GM19099 (cell line): Measurements from ENCODE around the gene DCAF8L2.

Source experiments
- POLR2A ChIP-seq: IDR thresholded peaks from 3 replicates; pipeline ENCODE4 v1.6.1; 2011; ENCODE audit warnings: low read depth; ENCODE audit not compliant: insufficient read length; ENCODE audit errors: extremely low read depth

DCAF8L2 gene

DNA sequence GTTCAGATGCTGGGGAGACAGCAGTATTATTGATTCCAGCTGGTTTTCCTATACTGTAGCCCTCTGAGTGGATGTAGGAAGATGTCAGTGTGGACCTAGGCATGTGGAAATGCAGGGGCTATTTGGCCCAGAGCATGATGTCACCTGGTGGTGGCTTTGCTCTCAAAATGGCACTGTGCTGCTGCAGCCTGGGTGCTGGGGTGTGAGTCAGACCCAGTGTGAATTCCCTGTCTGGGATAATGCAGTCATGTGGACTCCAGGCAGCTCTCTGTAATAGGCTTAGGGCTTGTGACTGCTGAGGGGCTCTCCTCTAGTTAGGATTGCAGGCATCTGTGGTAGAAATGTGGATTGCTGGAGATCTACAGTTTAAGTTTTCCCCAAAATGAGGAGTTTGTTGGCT lies 70.7 kb downstream of the DCAF8L2 start:
- no peak for TF ChIP-seq POLR2A

DNA sequence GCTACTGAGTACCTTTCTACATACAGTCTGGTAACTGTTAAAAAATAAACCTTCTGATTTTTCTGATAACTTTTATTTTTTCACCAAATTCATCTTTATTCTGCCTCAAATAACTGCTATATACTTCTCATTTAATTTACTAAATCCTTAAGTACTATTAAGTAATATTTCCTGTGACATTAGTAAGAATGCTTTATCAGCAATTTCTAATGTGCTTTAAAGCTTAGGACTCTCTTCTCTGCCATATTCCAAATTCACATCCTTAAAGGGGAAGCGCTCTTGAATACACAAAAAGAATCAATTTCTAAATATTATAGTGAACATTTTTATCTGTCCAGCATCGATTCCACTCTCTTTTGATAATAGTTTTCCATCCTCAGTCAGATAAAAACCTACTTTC lies 81.1 kb downstream of the DCAF8L2 start:
- TF ChIP-seq POLR2A, result no peak

DNA sequence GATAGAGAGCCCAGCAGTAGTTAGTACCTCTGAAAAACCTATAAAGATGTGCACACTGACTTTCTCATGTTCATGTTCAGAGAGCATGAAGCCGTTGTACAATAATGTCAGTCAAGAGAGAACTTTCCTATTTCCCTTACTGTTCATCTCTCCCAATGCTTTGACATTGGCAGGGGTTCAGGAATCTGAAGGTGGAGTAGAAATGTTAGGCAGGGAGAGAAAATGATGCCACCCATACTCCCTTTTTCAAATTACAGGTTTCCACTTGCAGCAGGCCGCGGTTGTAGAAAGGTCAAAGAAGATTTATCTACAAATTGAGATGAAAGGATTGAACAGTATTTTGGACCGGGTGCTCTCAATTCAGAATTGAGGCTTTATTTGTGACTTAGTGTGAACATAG lies 84.3 kb downstream of the DCAF8L2 start:
- TF ChIP-seq POLR2A, result no peak

DNA sequence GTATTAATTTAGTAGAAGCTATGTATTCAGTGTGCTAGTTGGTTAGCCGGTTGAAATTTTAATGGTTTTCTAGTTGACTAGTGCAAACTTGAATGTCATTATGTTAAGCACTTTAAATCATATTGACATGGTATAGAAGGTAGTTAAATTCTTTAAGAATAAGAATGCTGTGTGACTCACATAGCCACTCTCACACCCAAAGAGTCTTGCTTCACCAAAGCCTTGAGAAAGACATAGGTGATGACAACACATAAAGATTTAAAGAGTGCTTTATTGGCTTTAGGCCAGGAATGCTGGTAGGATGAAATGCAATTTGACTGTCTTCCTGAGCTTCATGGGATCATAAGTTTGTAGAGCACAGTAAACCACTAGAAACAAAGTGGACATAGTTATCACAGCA lies 85.3 kb downstream of the DCAF8L2 start:
- TF ChIP-seq POLR2A, result no peak

DNA sequence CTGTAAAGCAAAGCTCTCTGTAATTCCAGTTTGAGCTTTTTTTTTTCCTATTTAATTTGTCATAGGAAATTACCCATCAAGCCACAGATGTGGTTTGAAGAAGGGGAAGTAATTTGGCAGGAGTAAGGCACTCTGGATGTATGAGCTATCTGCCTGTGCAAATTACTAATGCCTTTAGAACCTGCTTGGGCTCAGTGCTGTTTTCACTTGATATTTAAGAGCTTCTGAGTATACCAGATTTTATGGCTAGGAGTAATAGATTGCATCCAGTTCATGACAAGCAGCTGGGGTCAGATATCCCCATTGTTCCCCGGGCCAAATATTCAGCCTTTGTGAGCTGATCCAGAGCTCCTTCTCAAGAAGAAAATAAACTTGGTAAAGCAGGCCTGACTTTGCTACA lies 89.1 kb downstream of the DCAF8L2 start:
- TF ChIP-seq POLR2A, result no peak

DNA sequence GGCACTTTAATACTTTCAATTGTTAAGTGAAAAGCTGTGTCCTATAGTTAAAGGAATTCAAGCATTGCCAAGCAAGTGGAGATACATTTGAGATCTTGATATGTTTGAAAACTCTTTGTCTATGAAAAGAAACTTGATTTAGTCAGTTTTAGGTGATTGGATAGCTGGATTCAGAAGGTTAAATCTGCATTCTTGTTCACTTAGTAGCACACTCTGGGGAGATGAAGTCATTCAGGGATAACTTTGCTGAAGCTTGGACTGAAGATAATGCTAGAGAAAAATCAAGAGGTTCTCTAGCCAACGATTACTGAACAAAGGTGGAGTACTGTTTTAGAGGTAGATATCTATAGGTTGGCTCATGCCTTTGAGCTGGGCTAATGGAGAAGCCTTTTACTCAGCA lies 90.6 kb downstream of the DCAF8L2 start:
- TF ChIP-seq POLR2A, result no peak

DNA sequence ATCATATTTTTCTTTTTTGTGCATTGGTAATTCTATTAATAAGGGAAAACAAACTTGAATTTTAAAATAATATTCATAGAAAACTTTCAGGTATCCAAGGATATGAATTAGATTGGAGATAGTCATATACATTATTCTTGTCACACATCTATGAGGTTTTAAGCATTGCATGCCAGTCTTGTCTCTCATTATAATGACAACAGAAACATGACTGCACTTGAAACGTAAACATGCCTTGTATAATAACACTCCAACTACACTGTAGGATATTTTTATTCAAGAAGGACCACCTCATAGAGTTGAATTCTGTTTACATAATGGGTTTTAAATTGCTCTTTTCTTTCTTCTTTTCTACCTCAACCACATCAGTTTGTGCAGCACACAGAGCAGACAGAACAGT lies 104.5 kb downstream of the DCAF8L2 start:
- TF ChIP-seq POLR2A, result no peak

DNA sequence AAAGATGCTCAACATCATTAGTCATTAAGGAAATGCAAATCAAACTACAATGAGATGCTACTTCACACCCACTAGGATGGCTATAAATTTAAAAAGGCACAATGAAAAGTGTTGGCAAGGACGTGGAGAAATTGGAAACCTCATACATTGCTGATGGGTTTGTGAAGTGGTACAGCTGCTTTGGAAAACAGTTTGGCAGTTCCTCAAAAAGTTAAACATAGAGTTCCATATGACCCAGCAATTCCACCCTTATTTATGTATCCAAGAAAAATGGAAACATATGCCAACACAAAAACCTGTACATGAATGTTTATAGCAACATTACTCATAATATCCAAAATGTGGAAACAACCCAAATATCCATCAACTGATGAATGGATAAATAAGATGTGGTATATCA lies 116.4 kb downstream of the DCAF8L2 start:
- no peak for TF ChIP-seq POLR2A

DNA sequence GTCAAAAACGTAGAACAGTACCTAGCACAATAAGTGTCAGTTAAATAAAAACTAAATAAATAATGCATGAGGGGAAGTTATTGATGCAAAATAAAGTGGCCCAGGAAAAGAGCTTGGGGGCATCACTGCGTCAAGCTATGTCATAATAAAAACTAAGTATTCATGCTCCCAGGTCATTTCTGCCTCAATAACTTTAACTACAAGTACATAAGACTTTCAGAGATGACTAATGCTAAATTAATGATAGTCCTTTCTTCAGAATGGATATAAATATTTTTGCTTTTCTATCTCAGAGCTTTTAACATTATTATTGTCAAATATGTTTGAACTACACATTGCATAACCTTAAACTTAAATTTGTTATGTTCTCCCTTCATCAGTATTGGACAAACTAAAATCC lies 125.5 kb downstream of the DCAF8L2 start:
- TF ChIP-seq POLR2A, result no peak

DNA sequence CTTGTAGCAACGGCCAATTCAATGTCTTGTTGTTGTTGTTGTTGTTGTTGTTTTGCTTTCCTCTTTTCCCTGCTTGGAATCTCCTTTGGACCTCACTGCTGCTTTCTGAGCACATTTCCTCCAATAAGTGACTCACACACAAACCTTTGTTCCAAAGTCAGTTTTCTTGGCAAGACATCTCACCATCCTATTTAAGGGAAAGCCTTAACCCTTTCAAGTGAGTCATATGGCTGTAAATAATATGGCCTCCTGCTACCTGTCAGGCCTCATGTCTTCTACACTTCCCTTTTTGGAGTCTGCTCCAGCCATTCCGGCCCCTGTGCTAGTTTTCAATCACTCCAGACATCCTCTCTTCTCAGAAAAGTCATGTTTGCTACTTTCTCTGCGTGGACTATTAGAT lies 138.1 kb downstream of the DCAF8L2 start:
- no peak for TF ChIP-seq POLR2A

DNA sequence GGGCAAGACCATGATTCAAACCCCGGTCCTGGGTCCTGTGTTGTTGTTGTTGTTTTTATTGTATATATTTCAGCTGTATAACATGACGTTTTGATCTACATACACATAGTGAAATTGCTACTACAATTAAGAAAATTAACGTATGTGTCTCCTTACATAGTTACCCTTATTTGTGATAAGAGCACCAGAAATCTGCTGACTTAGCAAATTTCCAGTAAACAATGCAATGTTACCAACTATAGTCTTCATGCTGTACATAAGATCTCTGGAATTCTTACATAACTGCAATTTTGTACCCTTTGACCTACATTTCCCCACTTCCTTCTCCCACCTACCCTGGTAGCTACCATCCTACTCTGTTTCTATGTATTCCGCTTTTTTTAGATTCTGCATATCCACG lies 141.8 kb downstream of the DCAF8L2 start:
- no peak for TF ChIP-seq POLR2A

DNA sequence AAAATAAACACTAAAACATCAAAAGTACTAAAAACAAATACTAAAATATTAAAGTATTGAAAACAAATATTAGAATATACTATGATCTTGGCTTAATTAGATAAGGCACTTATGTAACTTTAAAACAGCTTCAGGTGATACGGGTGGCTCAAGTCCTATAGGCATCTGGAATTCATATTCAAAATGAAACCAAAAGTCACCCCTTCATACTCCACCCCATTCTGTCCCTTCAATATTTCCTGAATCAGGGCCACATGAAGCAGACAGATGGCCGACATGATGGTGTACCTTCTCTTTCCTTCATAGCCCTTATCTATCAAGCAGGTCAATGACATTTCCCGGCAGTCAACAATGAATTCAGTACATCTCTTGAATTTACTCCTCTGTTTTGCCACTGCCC lies 145.8 kb downstream of the DCAF8L2 start:
- TF ChIP-seq POLR2A, result no peak

DNA sequence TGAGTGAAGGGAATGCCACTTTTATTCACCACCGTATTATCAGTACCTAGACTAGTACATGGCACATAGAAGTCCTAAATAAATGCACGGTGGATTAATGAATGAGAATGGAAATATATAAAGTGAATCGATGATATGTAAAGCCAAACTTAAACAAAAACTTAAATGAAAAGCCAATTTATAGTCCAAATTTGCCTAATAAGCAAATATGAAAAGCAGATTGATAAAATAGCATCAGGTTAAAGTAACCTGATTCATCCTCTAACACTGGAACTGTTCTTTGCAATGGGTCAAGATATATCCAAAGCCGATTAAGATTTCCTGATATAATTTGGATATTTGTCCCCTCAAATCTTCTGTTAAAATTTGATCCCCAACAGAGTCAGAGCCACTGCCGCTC lies 150.8 kb downstream of the DCAF8L2 start:
- TF ChIP-seq POLR2A, result no peak

DNA sequence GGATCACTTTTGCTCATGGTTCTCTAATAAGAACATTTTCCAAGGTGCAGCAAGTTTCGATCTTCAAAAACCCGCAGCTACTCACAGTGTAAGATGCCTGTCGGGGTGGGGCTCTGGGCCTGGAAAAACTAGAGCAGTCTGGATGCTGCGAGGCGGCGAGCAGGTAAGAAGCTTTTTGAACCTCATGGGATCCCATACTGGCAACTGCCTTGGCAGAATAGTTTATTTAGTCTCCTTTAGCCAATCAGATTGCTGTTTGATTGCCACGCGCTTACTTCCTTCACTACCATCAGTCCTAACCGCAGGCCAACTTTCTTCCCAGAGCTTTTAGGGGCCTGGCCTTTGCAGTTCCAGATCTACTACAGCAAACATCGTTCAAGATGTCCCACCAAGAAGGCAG lies 156.4 kb downstream of the DCAF8L2 start:
- TF ChIP-seq POLR2A, result no peak

DNA sequence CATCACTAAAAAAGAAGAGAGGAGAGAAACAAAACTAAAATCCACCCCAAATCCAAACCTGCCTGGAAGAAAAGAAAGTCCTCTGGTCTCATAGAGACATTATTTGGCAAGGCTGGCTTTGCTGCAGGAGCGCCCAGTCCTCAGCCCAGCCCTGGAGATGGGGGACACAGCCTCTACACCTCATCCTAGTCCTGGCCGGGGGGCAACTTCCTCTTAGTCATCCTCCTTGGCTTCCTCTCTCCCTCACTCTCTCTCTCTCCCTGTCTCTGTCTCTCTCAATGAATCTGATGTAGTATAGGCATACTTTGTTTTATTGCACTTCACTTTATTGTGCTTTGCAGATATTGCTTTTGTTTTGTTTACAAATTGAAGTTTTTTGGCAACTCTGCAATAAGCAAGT lies 161.8 kb downstream of the DCAF8L2 start:
- TF ChIP-seq POLR2A, result no peak

DNA sequence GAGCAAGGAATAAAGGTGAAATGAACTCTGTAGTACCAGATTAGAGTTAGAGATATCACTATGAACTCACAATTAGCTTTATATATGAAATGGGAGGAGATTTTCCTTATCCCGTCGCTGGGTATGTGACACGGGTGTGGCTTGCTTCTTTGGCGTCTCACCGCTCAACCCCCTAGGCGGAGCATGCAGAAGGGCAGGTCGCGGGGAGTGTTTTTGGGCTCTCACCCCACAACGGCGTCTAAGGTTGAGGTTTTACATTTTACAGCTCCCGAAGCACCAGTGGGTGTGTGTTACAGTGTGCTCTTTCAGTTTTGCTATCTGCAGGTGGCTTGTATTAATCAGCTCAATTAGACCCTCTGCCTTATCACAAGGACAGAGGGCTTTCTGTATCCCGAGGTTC lies 175.6 kb downstream of the DCAF8L2 start:
- no peak for TF ChIP-seq POLR2A

DNA sequence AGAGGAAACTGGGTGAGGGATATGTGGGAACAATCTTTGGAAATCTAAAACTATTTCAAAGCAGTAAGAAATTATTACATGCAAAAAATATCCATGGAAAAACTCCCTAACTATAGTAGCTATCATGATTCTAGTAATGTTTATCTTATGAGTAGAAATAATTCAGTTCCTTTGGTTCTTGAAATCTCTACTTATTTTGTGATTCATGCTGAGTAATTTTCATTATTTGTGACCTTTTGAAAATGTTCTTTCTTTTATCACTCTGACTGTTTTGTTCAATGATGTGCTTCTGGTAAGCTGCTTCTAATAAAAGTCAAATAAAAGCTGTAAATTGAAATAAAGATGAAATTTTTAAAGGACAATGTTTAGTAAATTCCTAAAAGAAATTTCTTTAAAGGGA lies 177.2 kb downstream of the DCAF8L2 start:
- TF ChIP-seq POLR2A, result no peak

DNA sequence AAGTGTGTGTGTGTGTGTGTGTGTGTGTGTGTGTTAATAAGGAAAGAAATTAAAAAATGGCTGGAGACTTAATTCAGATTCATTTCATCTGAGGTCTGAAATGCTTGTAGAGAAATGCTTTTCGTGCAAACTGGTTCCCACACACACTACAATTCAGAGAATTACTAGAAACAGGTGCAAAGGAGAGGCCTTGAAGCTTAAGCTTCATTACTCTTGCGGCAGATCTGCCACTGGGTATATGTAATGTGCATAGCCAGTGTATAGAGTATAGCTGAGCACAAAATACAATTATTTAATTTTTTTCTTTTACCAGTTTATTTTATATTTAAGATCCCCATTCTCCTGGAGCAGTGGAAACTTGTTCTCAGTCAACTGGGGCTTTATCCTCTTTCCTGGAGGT lies 185.8 kb downstream of the DCAF8L2 start:
- TF ChIP-seq POLR2A, result no peak
